OCI-M1 (cell line): Measurements from ENCODE around the gene PRIM2.
A peak's percentile ranks its signal among the peaks of the same experiment; 100 is the strongest.
"Not testable (repeated sequence)": the region's sequence is repeated elsewhere in the genome, so short reads cannot be mapped to it uniquely, and the experiment has no call there.

Experiments used
- DNase-seq: peaks from one replicate; lab custom pipeline; 2025; lab: John Stamatoyannopoulos, UW

PRIM2 gene

DNA sequence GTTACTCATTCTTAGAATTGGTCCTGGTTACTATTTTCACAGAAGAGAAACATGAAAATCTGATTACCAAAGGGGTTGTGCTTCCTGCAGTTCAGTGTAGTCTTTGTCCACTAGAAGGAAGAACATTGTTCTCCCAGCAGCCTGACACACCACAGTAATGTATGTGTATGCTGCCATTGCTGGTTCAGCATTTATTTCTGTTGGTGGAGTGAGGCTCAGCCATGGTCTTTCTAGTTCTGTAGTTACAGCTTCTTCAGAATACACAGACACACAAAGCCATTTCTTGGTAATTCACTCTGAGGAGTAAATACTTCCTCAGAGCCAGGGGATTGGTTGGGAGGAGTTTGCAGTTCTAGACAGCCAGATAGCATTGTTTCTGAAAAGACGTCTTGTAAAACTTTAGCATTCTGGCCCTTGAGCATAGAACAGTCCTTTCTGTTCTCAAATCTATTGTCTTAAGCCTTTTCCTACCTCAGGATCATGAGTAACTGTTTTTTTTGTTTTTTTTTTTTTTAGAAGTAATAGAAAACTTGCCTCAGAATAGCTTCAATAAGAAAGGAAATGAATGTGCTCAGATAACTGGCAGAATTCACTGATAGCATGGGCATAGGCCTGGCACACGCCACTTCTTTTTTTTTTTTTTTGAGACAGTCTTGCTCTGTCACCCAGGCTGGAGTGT, 128.5 kb downstream of the PRIM2 start:
- peak; percentile 22 for DNase-seq

DNA sequence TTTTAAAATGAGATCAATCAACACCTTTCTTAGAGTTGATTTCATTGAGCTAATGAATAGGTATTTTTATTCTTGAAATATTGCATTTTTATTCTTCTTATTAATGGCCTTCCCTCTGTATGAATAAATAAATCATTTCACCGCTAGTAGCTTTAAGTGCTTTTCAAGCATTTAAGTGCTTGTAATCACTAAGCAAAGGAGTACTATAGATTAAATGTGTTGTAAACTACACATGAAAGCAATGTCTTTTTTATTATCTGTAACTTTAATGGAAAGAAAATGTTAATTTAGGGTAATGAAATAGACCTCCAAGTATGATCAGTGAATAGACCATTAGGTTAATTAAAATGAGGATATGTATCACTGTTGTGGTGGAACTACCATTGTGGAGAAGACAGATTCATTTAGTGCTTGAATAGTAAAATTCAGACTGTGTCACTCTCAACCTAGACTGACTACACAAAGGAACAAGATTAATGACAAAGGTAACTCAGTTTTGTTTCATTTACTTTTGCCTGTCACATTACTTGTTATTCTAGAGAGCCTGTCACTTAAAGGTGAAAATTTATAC, 132.2 kb downstream of the PRIM2 start:
- DNase-seq, result not testable (repeated sequence)

DNA sequence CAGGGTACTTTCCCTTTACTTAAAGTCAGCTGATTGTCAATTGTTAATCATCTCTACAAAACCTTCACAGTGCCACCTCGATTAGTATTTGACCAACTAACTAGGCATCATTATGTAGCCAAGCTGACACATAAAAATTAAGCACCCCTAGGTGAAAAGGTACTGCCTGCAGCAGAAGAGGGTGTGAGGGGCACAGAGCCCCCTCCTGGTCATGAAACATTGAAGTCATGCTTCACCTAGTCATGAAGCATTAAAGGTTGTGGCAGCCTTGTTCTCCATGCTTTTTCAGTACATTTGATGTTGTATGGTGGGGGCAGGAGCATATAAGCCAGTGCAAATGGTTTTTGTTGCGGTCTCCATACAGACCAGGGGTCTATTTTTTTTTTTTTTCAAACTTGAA, 142.4 kb downstream of the PRIM2 start:
- not testable (repeated sequence) for DNase-seq

DNA sequence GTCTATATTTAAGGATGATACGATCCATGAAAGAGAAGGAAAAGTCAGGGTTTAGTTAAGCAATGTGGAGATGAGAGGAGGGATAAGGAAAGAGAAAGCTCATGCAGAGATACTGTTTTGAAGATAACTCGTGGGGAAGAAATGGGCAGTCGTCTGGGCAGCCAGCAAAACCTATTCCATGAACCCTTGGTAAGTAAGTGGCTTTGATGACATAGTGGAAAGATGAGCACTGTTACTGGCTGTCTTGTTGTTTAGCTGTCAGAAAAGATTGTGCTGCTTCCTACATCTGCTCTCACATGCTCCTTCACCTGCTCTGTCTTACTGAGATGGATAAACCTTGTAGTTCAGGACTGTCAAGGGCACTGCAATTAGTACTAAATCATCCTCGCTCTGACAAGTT, 143.6 kb downstream of the PRIM2 start:
- not testable (repeated sequence) for DNase-seq

DNA sequence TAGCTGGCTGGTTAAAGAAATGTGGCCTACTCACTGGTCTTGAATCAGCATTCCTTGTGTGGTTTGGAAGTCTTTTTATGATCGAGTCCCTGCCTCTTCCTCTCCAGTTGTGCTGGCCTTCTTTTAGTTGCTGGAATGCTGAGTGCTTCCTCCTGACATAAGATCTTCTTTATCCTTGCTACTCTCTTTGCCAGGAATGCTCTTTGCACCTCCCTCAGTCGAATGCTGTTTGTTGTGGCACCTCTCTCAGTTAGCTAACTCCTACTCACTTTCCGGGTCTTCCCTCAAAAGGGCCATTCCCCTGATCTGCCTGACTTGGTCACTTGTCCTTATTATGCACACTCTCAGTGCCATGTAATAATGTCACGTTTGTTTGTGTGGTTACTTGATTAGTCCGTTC, 146.4 kb downstream of the PRIM2 start:
- not testable (repeated sequence) for DNase-seq

DNA sequence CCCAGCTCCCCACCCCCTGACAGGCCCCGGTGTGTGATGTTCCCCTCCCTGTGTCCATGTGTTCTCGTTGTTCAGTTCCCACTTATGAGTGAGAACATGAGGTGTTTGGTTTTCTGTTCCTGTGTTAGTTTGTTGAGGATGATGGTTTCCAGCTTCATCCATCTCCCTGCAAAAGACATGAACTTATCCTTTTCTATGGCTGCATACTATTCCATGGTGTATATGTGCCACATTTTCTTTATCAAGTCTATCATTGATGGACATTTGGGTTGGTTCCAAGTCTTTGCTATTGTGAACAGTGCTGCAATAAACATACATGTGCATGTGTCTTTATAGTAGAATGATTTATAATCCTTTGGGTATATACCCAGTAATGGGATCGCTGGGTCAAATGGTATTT, 148.5 kb downstream of the PRIM2 start:
- not testable (repeated sequence) for DNase-seq

DNA sequence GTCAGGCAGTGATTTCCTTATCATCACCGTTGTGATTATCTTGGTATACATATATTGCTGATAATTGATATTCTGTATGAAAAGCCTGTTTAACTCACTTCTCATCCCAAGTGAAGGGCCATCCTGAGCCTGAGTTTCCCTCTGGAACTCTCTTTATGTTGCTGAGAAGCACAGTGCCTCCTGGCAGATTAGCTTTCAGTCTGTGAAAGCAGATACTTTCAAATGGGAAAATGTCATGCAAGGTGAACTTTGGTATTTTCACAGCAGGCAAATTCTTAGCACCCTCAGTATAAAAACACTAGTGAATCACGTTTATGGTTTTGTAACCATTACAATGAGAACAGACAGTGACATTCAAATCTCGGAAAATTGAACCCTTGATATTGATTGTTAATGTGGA, 151.6 kb downstream of the PRIM2 start:
- no peak for DNase-seq

DNA sequence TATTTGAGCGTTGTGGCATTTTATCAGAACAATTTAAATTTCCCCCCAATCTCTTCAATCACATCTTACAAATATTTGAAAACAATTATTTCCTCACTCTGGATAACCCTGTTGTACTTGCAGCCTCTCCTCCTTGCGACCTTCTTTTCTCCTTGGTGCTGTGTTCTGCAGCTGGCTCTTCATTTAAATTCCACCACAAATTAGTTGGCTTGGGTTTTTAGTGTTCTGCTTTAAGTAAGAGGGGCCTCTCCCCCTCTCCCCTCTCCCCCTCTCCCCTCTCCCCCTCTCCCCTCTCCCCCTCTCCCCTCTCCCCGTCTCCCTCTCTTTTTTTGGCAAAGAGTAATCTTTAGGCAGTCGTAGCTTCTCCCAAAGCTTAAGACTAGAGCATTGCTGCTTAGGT, 152.7 kb downstream of the PRIM2 start:
- not testable (repeated sequence) for DNase-seq

DNA sequence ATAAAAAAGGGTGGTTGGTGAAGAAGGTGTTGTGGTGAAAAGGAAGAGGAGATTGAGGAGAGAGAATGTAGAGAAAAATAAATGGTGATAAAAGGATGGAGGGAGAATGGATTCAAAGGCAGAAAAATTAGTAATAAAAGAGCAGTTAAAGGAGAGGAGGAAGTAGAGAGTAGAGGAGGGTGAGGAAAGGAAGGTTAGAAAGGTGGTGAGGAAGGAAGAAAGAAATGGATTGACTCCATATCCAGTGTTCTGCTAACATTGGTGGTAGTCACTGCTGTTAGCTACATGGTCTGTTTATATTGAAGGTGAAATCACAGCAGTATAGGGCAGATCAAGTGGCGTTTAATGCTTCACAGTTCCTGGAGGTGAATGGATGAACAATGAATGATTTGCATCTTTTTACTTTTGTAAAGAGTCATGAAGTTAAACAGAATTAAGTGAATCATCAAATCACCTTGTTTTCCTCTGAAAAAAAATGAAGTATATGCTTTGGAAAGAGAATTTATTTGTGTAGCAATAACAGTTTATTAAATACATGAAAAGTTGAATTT, 154.0 kb downstream of the PRIM2 start:
- not testable (repeated sequence) for DNase-seq

DNA sequence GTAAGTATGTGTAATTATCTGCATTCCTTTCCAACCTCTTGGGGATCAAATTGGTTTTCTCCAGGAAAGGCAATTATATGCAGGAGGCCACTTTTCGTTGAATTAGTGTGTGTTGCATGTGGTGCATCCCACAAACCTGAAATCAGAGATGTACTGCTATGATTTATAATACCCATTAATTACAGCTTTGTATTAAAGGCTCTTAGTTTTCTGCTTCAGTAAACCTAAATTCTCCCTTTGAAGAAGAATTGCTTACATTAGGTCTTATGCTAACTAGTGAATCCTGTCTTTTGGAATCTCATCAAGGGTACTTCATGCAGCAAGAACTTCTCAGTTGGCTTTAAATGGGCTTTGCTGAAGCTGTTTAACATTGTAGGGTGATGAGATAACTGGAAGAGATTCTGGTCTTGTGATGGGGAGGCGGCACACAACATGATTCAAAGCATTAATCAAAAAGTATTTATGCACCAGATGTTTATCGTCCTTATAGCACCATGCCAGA, 155.5 kb downstream of the PRIM2 start:
- peak; percentile 17 for DNase-seq

DNA sequence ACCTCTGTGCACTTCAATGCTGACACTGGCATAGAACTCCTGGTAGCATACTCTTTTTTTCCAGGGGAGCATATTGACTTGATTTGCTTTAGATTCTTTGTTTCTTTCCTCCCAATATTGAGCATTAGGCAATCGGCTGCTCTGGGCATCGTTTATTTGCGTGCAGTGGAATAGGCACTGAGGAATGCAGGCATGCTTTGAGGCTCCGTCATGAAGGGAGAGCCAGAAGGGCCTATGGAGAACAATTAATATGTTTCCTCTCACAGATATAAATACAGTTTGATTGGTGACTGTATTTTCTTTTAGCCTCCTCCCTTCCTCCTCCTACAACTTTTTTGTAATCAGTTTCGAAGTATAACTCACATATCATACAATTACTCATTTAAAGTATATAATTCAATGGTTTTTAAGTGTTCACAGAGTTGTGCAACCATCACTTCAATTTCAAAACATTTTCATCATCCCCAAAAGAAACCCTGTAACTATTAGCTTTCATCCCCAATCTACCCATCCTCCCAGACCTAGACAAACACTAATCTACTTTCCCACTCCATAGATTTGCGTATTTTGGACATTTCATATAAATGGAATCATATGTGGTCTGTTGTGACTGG, 157.5 kb downstream of the PRIM2 start:
- not testable (repeated sequence) for DNase-seq

DNA sequence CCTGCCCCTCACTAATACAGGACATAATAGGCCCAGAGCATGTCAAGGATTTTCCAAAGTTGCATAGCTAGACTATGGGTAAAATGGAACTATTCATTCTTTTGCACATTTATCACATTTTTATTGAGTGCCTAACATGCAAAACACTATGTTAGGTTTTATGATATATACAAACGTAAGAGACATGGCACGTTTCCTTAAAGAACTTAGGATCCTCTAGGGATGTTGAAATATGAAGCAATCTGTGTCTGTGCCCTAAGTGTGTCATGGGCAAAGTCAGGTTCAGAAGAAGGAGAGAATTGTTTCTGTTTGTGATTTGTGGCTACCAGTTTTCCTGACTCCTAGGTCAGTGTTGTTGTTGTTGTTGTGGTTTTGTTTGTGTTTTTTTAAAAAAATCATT, 158.2 kb downstream of the PRIM2 start:
- DNase-seq, result not testable (repeated sequence)

DNA sequence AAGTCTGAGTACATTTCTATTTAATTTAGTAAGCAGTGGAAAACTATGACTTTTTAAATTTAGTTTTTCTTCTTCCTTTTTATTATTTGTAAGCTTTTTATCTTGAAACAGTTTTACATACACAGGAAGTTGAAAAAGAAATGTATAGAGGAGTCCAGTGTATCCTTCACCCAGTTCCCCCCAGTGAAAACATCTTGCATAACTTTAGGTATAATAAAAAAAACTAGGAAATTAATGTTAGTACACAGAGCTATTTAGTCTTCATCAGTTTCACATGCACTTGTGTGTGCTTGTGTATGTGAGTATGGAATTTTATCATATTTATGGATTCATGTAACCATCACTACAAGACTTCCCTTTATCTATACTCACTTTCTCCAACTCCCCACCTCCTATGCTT, 162.8 kb downstream of the PRIM2 start:
- not testable (repeated sequence) for DNase-seq

DNA sequence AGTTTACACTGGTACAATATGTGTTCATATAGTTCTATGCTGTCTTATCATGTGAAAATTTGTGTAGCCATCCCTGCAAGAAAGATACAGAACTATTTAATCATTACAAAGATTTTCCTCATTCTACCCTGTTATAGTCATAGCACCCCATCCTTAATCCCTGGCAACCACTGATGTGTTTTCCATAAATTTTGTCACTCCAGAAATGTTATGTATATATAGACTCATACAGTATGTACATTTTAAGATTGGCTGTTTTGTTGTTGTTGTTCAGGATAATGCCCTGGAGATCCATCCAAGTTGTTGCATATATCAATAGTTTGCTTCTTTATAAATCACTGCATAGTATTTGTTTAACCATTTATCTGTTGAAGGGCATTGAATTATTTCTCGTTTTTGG, 163.7 kb downstream of the PRIM2 start:
- not testable (repeated sequence) for DNase-seq

DNA sequence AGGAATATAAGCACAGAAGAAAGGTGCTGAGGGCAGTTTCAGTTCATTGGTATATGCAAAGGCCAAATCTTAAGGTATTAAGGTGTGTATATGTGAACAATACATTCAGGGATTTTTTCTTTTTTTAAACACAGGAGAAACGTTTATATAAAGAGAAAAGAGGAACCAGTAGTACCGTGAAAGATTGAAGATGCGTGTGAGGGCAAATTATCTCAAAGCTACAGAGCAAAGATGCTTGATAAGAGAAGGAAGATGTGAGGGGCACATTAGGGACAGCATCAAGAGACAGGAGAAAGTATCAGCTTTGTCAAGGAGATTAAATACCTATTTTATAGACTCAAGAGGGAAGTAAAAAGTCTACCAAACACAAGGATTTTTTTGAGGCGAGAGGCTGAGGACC, 165.0 kb downstream of the PRIM2 start:
- peak; percentile 79 for DNase-seq

DNA sequence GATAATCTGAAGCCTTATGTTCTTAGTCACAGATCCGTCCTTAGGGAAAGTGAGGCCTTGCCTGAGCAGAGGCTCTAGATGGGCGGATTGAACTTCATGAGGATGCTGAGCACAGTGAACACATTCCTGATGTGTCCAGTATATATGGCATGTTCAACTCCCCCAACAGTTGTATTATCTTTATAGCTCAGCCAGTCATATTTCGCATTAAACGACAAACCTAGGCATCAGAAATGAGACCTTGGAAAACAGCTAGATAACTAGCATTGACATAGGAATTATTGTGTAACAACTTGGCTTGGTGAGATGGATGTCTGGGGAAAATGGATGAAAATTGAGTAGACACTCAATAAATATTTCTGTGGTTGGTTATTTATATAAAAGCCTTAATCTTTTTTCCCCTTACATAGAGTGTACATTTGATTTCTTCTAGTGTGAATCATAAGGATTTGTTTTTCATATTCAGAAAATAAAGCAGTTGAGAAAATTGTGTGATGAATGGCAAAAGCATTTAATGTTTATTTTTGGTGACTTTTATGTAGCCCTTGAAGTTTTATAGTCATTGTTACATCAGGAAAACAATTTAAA, 169.2 kb downstream of the PRIM2 start:
- not testable (repeated sequence) for DNase-seq

DNA sequence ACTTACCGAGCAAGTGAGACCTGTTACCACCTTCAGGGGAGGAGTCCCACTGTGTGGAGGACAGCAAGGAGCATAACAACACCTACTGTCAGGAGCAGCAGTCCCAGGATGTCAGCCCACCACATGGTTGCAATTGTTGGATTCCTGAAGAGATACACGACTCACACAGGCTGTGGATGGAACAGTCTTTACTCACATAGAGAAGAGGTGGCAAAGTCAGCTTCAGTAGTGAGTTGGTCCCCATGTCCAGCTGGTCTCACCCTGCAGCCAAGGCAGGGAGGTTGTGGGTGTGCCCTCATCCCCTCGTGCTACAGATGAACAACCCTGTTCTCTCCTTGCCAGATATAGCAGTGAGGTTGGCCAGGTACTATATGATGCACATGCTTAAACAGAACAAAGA, 171.1 kb downstream of the PRIM2 start:
- not testable (repeated sequence) for DNase-seq

DNA sequence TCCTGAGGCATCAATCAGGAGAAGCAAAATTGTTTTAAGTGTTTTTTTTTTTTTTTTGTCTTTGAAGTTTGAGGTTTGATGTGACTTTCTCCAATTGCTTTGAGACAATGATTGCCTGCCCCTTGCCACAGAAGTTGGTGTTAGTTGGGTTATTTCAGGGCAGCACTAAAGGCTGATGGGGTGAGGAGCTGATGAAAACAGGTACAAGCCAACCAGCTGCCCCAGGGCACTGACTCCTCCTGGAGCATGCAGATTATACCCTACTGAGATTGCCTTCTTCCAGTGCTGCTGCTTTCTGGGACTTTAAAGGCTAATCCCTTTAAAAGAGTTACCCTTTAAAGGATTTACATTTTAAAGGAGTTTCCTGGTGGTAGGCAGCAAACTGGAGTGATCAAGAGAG, 172.5 kb downstream of the PRIM2 start:
- not testable (repeated sequence) for DNase-seq

DNA sequence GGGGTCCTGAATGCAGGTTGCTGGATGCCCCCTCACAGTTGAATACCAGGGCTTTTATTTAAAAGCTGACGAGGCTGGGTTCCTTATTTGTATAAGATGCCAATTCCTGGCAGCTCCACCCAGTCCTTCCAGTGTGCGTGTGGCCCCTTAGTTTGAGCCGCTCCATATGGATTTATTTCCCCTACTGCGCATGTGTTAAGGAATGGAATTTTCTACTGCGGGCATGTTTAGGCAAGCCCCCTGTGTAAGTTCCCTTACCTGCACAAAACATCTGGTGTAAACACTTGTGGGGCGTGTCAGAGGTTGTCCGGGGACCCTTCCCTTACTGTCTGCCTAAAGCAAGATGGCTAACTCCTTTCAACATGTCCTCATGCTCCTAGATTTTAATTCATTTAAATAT, 174.4 kb downstream of the PRIM2 start:
- DNase-seq, result not testable (repeated sequence)

DNA sequence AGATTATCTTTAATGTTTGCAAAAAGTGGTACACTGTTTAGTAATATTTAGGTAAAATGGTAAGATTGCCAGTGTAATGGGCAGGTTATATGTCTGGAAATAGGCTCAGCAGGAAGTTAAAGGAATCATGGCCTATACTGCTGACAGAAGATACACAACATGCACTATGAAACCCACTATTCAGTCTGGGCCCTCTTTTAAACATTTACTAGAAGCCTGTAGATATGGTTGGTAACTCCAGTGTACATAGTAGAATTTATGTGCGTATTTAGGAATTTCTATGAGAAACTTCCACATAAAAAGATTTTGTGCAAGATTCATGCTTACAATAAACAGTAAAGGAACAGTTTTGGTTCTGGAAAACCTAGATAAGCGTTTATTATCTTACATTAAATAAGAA, 178.8 kb downstream of the PRIM2 start:
- DNase-seq, result not testable (repeated sequence)

DNA sequence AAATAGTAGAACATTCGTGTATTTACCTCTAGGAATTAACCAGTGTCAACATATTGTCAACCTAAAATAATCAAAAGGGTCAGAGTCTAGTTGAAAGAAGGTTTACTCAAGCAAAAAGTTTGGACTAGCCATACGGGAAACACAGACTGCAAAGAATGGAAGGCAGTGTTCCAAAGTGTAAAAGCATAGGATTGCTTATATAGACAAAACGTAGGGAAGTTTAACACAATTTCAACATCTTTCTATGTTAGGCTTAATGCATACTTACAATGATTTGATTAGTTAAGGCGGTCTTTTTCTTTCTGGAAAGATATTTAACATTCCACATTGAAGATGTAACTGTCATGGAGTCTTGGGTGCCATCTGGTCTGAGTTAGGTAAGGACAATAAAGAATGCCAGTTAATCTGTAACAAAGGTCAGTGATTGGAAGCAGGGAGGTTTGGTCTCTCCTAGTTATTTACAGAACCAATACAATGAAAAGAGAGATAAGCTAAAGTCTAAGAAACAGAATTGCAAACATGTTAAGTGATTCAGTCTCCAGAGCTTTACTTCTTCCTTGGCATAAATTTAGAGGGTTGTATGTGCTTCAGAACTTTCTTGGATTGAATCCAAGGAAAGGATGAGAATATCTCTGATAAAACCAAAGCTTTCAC, 183.1 kb downstream of the PRIM2 start:
- peak; percentile 23 for DNase-seq

DNA sequence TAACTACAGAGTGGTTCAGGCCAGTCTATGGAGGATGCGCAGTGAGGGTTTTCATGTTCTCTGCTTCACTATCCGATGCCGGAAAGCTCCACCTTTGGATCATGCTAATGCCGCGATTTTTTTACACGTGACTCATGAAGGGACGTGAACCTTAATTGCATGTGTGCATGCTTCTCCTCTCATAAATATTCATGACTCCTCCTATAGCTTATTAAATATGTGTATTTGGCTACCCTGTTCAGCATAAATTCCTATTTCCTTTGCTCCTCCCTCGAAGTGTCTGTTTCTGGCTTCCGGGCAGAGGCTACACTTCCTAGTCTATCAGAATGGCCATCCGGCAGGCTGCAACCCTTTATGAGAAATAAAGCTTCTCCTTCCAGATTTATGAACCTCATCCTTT, 185.0 kb downstream of the PRIM2 start:
- not testable (repeated sequence) for DNase-seq
